ENCODE measurements around the gene ZNF616.

The ZNF616 gene

GRCh38 chr19:52065399-52065798 is 74.3 kb downstream of the ZNF616 start:
- ATAC-seq = no peak
- TF ChIP-seq TSHZ2 (CRISPR knock-in tag; IDR thresholded peaks at IDR 0.05) = no peak
- no peak for TF ChIP-seq GLIS3 (CRISPR knock-in tag; IDR thresholded peaks at IDR 0.05)

Data from SK-N-SH treated with all-trans-retinoic acid at 6 μM for 48 hours (cell line).